GM12801 (cell line): ENCODE data around the gene NPBWR2.

Experiments used
- CTCF ChIP-seq: IDR thresholded peaks from one replicate; pipeline ENCODE4 v1.5.1; 2011; ENCODE audit warnings: control low read depth; ENCODE audit not compliant: insufficient read length; ENCODE audit errors: extremely low read depth

NPBWR2 gene

GRCh38 chr20:64077094-64077493 is 30.3 kb downstream of the NPBWR2 start:
- TF ChIP-seq CTCF, result no peak

- TF ChIP-seq CTCF, result no peak
Observed at GRCh38 chr20:64076061-64076997, 31.0 kb downstream of the NPBWR2 start.

- no peak for TF ChIP-seq CTCF
Observed at GRCh38 chr20:64075556-64075955, 31.8 kb downstream of the NPBWR2 start.

GRCh38 chr20:64074963-64075362 is 32.4 kb downstream of the NPBWR2 start:
- no peak for TF ChIP-seq CTCF

GRCh38 chr20:64074184-64074789 is 33.1 kb downstream of the NPBWR2 start:
- TF ChIP-seq CTCF, result no peak

- TF ChIP-seq CTCF, result no peak
Observed at GRCh38 chr20:64073476-64074183, 33.7 kb downstream of the NPBWR2 start.

- TF ChIP-seq CTCF, result no peak
Observed at GRCh38 chr20:64072498-64073063, 34.8 kb downstream of the NPBWR2 start.
